ENCODE measurements around the gene GPR108. TPM values are rescaled to one million over a fixed set of nuclear protein-coding genes. Genes with fewer than 3 reads are reported as not detected.
A peak's percentile ranks its signal among the peaks of the same experiment; 100 is the strongest.

GPR108 gene
- total RNA-seq, 1 experiment from 2014 or later = 43.0 TPM

DNA sequence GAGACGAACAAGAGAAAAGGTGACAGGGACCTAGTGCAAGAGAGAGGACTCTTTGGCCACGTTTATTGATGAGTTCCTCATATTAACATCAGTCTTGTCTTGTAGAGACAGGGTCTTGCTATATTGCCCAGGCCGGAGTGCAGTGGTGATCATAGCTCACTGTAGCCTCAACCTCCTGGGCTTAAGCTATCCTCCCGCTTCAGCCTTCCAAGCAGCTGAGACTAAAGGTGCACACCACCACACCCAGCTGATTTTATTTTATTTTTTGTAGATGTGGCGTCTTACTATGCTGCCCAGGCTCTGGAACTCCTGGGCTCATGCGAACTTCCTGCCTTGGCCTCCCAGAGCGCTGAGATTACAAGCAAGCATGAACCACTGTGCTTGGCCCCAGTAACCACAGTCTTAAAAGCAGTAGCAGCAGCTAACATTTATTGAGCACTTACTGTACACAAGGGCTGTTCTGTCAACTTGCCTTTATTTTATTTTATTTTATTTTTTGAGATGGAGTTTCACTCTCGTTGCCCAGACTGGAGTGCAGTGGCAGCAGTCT lies 30.9 kb upstream of the GPR108 start:
- ATAC-seq (no peak), DNase-seq (ENCODE audit: low read depth, low spot score) (no peak)
- Histone ChIP-seq H3K27me3 (ENCODE audit: control insufficient read depth, insufficient read depth, low read length) (no peaks in the 10 kb centered on the region), H3K4me1 (ENCODE audit: control insufficient read depth, insufficient read depth, low read length) (0 out of 2 replicates have a peak, but pooled peaks cover 2% of the 10 kb centered on the region), H3K9me3 (ENCODE audit: control insufficient read depth, insufficient read depth, low read depth, low read length) (no peaks in the 10 kb centered on the region), H3K4me3 (ENCODE audit: low read depth in 2 of 2, low read length in 2 of 2) (peak overlapping the region in 1 of 2 experiments; percentile 64; a peak in 1 of 4 replicates), H3K36me3 (ENCODE audit: control insufficient read depth, insufficient read depth, low read length) (peaks cover 3% of the 10 kb centered on the region; the same call in 1 of the 2 replicates), H3K27ac (ENCODE audit: low read length) (no peak overlapping the region)
- POLR2A ChIA-PET = interaction anchor here (0.6 kb wide), 2 partner anchors 156 to 442 kb away, joined by 4 read pairs; no protein-coding TSS in a partner anchor
- intact Hi-C loops (cut with micrococcal nuclease; ENCODE audit: unreplicated experiment) (no loop called here), in situ Hi-C loops (cut with HindIII; ENCODE audit: low pct_unique_long_range_greater_than_20kb, low sequenced_read_pairs) (no loop called here)
- CTCF ChIA-PET = interaction anchor here (0.6 kb wide), 1 partner anchor 181 kb away, joined by 3 read pairs; no protein-coding TSS in a partner anchor
- TF ChIP-seq POLR2AphosphoS5 (IDR thresholded peaks at IDR 0.05; ENCODE audit: low read depth, low read length) (no peak), TCF7L2 (IDR thresholded peaks at IDR 0.05; ENCODE audit: low read depth, low read length) (no peak)
- TF ChIP-seq, protein P1, sequence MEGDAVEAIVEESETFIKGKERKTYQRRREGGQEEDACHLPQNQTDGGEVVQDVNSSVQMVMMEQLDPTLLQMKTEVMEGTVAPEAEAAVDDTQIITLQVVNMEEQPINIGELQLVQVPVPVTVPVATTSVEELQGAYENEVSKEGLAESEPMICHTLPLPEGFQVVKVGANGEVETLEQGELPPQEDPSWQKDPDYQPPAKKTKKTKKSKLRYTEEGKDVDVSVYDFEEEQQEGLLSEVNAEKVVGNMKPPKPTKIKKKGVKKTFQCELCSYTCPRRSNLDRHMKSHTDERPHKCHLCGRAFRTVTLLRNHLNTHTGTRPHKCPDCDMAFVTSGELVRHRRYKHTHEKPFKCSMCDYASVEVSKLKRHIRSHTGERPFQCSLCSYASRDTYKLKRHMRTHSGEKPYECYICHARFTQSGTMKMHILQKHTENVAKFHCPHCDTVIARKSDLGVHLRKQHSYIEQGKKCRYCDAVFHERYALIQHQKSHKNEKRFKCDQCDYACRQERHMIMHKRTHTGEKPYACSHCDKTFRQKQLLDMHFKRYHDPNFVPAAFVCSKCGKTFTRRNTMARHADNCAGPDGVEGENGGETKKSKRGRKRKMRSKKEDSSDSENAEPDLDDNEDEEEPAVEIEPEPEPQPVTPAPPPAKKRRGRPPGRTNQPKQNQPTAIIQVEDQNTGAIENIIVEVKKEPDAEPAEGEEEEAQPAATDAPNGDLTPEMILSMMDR (IDR thresholded peaks at IDR 0.05) = no peak
- BruUV-seq (replicated peaks) = no TSS peak

DNA sequence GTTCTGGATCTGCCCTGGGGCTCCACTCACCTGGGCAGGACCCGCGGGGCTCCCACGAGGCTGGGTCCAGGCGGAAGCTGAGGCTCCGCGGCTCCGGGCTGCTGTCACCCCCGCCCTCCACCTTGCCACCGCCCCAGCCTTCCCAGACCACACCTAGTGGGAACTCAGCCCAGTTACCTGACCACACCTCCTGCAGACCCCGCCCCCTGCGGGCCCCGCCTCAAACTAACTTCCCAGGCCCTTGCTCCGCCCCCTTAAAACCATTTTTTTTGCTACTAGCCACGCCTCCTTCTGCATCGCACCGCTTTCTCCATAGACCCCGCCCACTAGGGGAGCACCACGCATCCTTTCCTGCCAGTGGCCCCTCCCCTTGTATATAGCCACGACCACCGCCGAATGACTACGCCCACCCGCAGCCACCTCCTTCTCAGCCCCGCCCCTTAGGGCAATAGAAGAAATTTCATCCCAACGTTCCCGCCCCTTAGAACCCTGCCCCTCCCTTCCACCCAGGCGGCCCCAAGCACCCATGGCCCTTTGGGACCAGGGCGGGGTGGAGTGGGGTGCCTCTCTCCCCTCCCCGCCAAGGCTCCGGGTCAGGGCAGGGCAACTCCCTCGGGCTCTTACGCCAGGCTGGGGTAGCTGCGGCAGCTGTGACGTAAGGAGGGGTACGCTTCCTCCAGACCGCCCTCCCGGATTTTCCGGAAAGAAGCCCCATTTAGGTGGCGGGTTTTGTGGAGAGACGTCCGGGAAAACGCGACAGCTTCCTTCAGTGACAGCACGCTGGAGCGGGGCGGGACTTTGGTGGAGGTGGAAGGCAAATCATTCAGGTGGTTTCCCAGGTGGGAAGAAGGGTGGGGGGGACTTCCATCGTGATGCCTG lies 30.2 kb upstream of the GPR108 start, which contains the start of gene SH2D3A:
TSS of gene SH2D3A (minus strand) at position 79 of the 879 bp plus-strand sequence. CDS start 3,687 bp downstream, outside the sequence.
- CTCF ChIA-PET = interaction anchor here (0.6 kb wide), 1 partner anchor 96 kb away, joined by 5 read pairs; no protein-coding TSS in a partner anchor
- TF ChIP-seq, protein P1 (IDR thresholded peaks at IDR 0.05) = no peak
- TF ChIP-seq, protein P2, sequence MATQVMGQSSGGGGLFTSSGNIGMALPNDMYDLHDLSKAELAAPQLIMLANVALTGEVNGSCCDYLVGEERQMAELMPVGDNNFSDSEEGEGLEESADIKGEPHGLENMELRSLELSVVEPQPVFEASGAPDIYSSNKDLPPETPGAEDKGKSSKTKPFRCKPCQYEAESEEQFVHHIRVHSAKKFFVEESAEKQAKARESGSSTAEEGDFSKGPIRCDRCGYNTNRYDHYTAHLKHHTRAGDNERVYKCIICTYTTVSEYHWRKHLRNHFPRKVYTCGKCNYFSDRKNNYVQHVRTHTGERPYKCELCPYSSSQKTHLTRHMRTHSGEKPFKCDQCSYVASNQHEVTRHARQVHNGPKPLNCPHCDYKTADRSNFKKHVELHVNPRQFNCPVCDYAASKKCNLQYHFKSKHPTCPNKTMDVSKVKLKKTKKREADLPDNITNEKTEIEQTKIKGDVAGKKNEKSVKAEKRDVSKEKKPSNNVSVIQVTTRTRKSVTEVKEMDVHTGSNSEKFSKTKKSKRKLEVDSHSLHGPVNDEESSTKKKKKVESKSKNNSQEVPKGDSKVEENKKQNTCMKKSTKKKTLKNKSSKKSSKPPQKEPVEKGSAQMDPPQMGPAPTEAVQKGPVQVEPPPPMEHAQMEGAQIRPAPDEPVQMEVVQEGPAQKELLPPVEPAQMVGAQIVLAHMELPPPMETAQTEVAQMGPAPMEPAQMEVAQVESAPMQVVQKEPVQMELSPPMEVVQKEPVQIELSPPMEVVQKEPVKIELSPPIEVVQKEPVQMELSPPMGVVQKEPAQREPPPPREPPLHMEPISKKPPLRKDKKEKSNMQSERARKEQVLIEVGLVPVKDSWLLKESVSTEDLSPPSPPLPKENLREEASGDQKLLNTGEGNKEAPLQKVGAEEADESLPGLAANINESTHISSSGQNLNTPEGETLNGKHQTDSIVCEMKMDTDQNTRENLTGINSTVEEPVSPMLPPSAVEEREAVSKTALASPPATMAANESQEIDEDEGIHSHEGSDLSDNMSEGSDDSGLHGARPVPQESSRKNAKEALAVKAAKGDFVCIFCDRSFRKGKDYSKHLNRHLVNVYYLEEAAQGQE (IDR thresholded peaks at IDR 0.05; ENCODE audit: insufficient read depth in 1 of 2, low read depth in 2 of 2, low read length in 1 of 2) = no peak
- TF ChIP-seq SIN3A (IDR thresholded peaks at IDR 0.05; ENCODE audit: borderline replicate concordance, insufficient read depth, low read depth, low read length) = no peak
- no peak for TF ChIP-seq TCF7L2 (IDR thresholded peaks at IDR 0.05; ENCODE audit: low read depth, low read length)
- TF ChIP-seq POLR2AphosphoS5 (IDR thresholded peaks at IDR 0.05; ENCODE audit: low read depth, low read length) = no peak
- Histone ChIP-seq H3K36me3 (ENCODE audit: control insufficient read depth, insufficient read depth, low read length) (peaks cover 3% of the 10 kb centered on the region; the same call in 1 of the 2 replicates), H3K4me3 (ENCODE audit: low read depth in 2 of 2, low read length in 2 of 2) (peak within 1 kb of the TSS; percentile 50 to 64), H3K27me3 (ENCODE audit: control insufficient read depth, insufficient read depth, low read length) (no peaks in the 10 kb centered on the region), H3K27ac (ENCODE audit: low read length) (peak within 1 kb of the TSS; percentile 39; the same call in 1 of the 2 replicates), H3K4me1 (ENCODE audit: control insufficient read depth, insufficient read depth, low read length) (0 out of 2 replicates have a peak, but pooled peaks cover 2% of the 10 kb centered on the region), H3K9me3 (ENCODE audit: control insufficient read depth, insufficient read depth, low read depth, low read length) (no peaks in the 10 kb centered on the region)
- POLR2A ChIA-PET = no interaction called here
- DNase-seq (ENCODE audit: low read depth, low spot score) (no peak), ATAC-seq (peak; percentile 73)
- in situ Hi-C loops (cut with HindIII; ENCODE audit: low pct_unique_long_range_greater_than_20kb, low sequenced_read_pairs) (no loop called here), intact Hi-C loops (cut with micrococcal nuclease; ENCODE audit: unreplicated experiment) (no loop called here)
- no TSS peak for BruUV-seq (replicated peaks)
